ENCODE data around the gene HCAR1.
"Not testable (repeated sequence)": the region's sequence is repeated elsewhere in the genome, so short reads cannot be mapped to it uniquely, and the experiment has no call there.

HCAR1 gene

GRCh38 chr12:122686538-122686937, 44.1 kb downstream of the HCAR1 start:
- H3K27ac ChIP-seq: no peak overlapping the region
- no peaks in the 10 kb centered on the region for H3K36me3 ChIP-seq
- H3K9me3 ChIP-seq: no peaks in the 10 kb centered on the region
- no peak overlapping the region for H3K4me3 ChIP-seq (ENCODE audit: low read depth in 1 of 2, low read length in 1 of 2)
- H3K4me1 ChIP-seq (ENCODE audit: control insufficient read depth in 1 of 2, insufficient read depth in 1 of 2, low read depth in 1 of 2, low read length in 1 of 2): peaks cover 20 to 21% of the 10 kb centered on the region in 2 experiments
- TF ChIP-seq CTCF (IDR thresholded peaks at IDR 0.05): no peak
- H3K27me3 ChIP-seq: no peaks in the 10 kb centered on the region

- H3K36me3 ChIP-seq: no peaks in the 10 kb centered on the region
- H3K9me3 ChIP-seq: no peaks in the 10 kb centered on the region
- H3K4me1 ChIP-seq (ENCODE audit: control insufficient read depth in 1 of 2, insufficient read depth in 1 of 2, low read depth in 1 of 2, low read length in 1 of 2): peaks cover 40 to 41% of the 10 kb centered on the region in 2 experiments
- H3K4me3 ChIP-seq (ENCODE audit: low read depth in 1 of 2, low read length in 1 of 2): no peak overlapping the region
- H3K27ac ChIP-seq: no peak overlapping the region
- TF ChIP-seq CTCF (IDR thresholded peaks at IDR 0.05): no peak
- no peaks in the 10 kb centered on the region for H3K27me3 ChIP-seq
Observed at GRCh38 chr12:122684297-122684813, 46.3 kb downstream of the HCAR1 start.

GRCh38 chr12:122681814-122682213, 48.8 kb downstream of the HCAR1 start:
- Histone ChIP-seq H3K4me3 (ENCODE audit: low read depth in 1 of 2, low read length in 1 of 2) (peak overlapping the region; percentile 3 to 35), H3K4me1 (ENCODE audit: control insufficient read depth in 1 of 2, insufficient read depth in 1 of 2, low read depth in 1 of 2, low read length in 1 of 2) (peaks cover 54 to 58% of the 10 kb centered on the region in 2 experiments), H3K27me3 (no peaks in the 10 kb centered on the region), H3K9me3 (no peaks in the 10 kb centered on the region), H3K36me3 (no peaks in the 10 kb centered on the region), H3K27ac (peak overlapping the region; percentile 85)
- TF ChIP-seq CTCF (IDR thresholded peaks at IDR 0.05): peak; percentile 21

- Histone ChIP-seq H3K27ac (peak overlapping the region; percentile 85), H3K4me1 (ENCODE audit: control insufficient read depth in 1 of 2, insufficient read depth in 1 of 2, low read depth in 1 of 2, low read length in 1 of 2) (peaks cover 54 to 58% of the 10 kb centered on the region in 2 experiments)
- H3K9me3 ChIP-seq; H3K36me3 ChIP-seq; H3K27me3 ChIP-seq; H3K4me3 ChIP-seq (ENCODE audit: low read depth in 1 of 2, low read length in 1 of 2): not testable (repeated sequence)
Observed at GRCh38 chr12:122680989-122681388, 49.7 kb downstream of the HCAR1 start.

- not testable (repeated sequence) for H3K27ac ChIP-seq; H3K9me3 ChIP-seq; H3K27me3 ChIP-seq; H3K36me3 ChIP-seq; H3K4me3 ChIP-seq (ENCODE audit: low read depth in 1 of 2, low read length in 1 of 2)
- H3K4me1 ChIP-seq (ENCODE audit: control insufficient read depth in 1 of 2, insufficient read depth in 1 of 2, low read depth in 1 of 2, low read length in 1 of 2): peaks cover 39 to 41% of the 10 kb centered on the region in 2 experiments
Observed at GRCh38 chr12:122676781-122677180, 53.9 kb downstream of the HCAR1 start.

Measured in neutrophil (primary cell).